NCI-H2196 (cell line): Measurements from ENCODE around the gene TSPO.

ENCODE experiments used
- DNase-seq: peaks from one replicate; lab custom pipeline; 2025; ENCODE audit not compliant: unreplicated experiment; lab: John Stamatoyannopoulos, UW

TSPO gene

DNA sequence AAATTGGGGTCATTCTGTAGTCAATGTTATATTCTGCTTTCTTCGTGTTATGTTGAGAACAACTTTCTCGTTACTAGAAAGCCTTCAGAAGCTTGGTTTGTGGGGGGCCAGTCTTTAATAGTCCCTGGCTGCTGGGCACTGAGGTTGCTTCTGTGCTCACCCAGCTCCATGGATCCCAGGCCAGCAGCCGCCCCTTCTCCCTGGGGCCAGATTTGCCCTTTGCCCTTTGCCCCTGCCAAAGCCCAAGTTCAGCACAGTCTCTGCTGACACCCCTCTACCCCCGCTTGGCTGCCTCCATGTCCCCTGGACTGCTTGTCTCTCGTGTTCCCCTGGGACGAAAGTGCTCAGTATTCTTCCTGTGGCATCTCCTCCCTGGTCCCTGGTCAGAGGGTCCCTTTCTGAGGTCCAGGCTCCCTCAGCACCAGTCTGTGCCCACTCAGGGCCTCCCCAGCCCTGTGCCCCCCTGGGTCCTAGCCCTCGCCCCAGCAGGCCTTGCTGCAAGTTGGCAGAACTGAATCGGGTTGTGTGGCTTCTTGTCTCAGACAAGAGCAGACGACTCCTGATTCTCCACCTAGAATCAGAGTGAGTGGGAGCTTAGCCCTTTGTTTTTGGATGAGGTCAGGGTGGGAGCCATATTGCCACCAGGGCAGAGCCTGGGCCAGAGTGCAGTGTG lies 6.7 kb downstream of the TSPO start:
- no peak for DNase-seq

DNA sequence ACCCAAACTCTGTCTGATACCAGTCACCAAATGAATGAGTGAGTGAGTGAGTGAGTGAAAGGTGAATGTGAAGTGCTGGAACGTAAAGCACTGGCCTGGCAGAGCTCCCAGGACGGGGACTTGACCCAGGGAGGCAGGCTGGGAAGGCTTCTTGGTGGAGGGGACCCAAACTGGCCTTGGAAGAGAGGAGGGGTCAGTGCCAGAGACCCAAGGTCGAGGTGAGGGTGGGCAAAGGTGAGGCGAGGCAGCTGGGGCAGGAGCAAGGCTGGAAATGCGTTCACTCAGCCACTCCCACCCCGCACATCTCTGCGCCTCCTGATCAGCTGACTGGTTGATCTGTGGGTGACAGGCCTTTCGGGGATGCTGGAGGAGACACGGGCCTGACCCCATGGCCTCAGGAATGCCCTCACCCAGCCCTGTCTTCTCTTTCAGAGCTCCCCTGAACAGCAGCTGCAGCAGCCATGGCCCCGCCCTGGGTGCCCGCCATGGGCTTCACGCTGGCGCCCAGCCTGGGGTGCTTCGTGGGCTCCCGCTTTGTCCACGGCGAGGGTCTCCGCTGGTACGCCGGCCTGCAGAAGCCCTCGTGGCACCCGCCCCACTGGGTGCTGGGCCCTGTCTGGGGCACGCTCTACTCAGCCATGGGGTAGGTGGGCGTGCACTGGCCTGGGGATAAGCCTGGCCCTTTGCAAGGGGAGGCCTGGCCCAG lies 7.6 kb downstream of the TSPO start:
- no peak for DNase-seq

DNA sequence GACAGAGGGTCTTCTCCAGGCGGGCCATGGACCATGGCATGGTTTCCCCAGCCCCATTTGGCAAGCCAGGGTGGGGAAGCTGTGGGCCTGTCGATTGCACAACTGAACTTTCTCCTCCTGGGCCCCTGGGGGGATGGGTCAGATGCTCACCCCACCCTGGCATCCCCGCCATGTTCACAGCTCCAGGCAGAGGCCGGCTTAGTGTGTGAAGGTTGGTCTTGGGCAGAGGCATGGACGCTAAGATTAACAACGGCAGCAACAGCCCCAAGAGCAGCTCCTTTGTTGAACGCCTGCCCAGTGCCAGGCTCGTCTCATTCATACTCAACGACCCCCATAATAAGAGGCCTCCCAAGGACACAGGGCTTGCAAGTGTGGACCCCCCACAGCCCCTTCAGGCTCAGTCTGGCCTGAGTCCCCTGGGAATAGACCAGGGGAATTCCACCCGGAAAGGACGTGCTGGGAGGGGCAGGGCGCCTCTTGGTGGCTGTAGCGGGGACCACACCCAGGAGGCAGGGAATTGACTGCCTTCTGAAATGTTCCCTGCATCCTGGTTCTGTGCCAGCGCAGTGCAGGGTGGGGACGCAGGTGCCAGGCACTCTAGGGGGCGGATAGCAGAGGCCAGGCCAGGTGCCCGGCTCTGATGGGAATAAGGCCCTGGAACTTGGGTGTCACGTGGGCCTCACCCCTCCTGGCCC lies 8.3 kb downstream of the TSPO start:
- peak; percentile 16 for DNase-seq

DNA sequence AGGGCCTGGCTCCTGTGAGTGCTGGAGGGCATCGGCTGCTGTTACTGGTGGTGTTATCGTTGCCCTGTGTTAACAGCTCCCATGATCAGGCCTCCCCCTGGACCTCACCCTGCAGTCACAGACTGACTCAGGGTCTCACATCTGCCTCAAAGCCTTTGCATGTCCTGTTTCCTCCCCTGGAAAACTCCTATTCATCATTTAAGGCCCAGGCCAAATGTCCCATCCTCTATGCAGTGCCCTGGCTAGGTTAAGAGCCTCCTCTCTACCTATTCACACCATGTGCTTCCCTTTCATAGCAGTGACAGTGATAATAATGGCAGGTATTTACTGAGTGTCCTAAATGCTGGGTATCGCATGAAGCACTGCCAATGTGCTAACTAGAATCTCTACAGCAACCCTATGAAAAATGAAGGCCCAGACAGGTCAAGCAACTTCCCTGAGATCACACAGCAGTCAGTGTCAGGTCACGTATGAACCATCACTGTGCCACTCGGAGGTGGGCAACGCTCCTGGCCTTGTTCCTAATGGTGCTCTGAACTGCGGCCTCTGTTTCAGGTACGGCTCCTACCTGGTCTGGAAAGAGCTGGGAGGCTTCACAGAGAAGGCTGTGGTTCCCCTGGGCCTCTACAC lies 9.3 kb downstream of the TSPO start:
- no peak for DNase-seq

- DNase-seq: no peak
Measured at GRCh38 chr22:43162412-43163150, 11.2 kb downstream of the TSPO start.

DNA sequence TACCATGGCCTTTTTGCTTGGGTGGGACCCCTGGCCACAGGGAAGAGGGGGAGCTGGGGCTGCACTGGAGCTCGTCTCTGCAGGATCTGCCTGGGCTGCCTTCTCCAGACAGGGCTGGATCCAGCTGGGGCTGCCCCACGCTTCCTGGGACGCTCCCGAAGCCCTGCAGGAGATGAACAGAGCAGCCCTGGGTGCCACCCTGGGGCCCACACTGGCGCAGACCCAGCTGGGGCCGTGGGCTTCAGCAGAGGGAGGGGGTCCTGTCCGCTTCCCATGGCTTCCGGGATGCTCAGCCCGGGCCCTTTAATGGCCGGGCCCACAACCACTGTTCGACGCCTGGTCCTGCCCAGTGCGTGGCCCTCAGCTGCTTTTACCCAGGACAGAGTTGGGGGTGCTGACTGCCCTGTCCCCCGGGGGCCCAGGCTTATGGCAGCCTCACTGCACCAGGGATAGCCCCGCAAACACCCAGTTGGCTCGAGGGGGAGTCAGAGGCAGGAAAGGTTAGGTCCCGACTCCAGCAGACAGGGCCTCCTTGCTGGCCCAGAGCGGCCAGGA lies 12.0 kb downstream of the TSPO start:
- DNase-seq: no peak

GRCh38 chr22:43164636-43165035 lies 13.3 kb downstream of the TSPO start:
- DNase-seq: no peak

- no peak for DNase-seq
Measured at GRCh38 chr22:43166132-43166930, 15.0 kb downstream of the TSPO start.

GRCh38 chr22:43167001-43167589 lies 15.7 kb downstream of the TSPO start:
- no peak for DNase-seq

- DNase-seq: no peak
Measured at GRCh38 chr22:43168471-43169309, 17.3 kb downstream of the TSPO start.

DNA sequence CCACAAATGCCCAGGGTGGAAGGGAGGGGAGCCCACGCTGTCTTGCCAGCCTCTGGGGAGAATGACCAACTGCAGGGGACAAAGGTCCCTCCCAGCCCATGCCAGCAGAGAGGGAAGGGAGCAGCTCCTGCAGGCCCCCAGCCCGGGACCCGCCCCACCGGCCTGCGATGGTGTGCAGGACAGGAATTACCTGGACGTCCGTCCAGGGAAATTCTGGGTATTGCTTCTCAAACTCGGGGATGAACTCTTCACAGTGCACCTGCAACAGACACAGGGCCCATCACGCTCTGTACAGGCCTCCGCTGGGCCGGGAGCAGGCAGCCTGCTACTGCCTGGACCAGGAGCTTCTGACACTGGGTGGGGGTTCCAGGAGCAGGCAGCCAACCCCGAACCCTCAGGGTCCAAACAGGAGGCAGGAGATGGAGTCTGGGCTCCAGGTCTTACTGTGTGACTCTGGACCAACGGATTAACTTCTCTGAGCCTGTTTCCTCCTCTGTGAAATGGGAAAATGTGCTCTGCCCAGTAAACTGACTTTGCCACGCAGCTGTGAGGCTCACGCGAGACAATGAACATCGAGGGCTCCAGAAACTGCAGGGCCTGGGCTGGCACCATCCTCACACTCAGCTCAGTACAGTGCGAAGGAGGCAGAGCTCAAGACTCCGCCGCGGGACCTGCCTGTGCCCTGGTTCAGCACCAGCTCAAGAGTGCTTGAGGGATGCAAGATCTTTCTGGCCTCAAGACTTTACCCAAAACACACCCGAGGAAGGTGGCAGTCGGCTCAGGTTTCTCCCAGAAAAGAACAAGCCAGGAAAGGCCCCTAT lies 18.2 kb downstream of the TSPO start:
- no peak for DNase-seq

DNA sequence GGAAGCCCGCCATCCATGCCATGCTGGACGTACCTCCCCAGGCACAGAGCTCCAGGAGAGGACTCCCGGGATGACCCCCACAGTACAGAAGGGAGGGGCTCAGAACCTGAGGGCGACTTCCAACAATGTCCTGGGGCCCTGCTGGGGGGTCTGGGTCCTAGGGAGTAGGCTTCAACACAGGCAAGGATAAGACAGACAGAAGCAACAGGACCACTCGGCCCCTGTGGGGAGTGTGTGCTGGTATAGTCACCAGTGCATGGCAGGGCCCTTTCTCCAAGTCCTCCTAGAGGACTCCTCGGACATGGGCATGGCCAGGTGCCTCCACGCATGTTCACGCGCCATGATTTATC lies 18.7 kb downstream of the TSPO start:
- DNase-seq: no peak

GRCh38 chr22:43171019-43171491 lies 19.7 kb downstream of the TSPO start:
- no peak for DNase-seq

DNA sequence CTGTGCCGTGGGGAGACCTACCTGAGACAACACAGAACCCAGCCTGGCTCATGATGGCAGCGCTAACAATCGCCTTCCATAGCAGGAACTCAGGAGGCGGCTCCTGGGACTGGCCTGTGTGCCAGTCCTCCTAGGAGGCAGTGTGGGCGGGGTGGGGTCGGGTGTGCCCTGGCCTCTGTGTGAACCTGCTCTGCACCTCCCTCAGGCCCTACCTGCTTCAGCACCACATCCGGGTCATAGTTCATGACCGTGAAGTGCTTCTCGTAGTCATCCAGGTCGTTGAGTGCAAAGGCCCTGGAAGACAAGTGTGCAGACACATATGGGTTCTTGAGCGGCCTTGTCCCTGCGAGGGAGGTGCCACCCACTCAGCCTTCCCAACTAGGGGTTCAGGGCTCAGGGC lies 20.2 kb downstream of the TSPO start:
- no peak for DNase-seq

GRCh38 chr22:43172191-43172590 lies 20.8 kb downstream of the TSPO start:
- DNase-seq: no peak

GRCh38 chr22:43173566-43173965 lies 22.2 kb downstream of the TSPO start:
- no peak for DNase-seq

GRCh38 chr22:43173976-43174720 lies 22.8 kb downstream of the TSPO start:
- no peak for DNase-seq
